ENCODE results near the gene PZP.

PZP gene

DNA sequence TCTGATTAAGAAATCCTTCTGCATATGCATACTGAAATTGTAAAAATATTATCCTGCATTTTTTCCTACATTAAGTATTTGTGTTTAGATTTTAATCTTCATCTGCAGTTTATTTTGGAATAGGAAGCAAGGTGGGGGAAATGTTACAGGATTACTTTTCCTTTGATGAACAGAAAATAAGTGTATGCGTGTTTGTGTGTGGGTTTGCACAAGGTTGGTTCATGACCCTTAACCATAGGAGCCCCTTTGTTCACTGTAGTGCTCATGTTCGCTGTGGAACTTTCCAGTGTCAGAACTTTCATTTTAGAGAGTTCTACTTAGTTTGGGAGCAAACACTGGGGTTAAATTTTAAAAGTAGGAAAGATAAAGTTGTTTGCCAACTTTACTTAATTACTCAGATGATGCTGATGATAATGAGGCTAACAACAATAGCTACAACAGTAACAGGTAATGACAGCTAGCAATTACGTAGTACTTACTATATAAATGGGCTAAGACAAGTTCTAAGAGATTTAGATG is 86.0 kb downstream of the PZP start:
- no peak for DNase-seq

DNA sequence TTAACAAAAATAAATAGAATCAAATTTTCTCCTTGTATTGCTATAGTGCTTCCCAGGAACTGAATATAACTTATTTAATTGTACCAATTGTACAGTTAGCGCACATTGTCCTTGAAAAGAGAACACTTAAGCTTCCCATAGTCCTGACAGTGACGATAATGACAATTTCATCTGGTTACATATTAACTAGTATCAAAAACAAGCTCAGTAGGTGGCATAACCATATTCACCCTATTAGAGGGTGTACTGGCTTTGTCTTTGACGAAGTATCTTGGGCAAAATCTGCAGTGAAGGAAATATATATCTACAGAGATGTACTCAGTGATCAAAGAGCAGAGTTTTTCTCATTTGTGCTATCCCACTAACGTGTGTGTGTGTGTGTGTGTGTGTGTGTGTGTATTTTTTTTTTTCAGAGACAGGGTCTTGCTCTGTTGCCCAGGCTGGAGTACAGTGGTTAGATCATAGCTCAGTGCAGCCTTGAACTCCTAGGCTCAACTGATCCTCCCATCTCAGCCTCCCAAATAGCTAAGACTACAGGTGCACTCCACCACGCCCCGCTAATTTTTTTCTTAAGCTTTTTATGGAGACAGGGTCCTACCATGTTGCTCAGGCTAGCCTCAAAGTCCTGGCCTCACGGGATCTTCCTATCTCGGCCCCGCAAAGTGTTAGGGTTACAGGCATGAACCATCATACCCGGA is 87.6 kb downstream of the PZP start:
- DNase-seq, result no peak

DNA sequence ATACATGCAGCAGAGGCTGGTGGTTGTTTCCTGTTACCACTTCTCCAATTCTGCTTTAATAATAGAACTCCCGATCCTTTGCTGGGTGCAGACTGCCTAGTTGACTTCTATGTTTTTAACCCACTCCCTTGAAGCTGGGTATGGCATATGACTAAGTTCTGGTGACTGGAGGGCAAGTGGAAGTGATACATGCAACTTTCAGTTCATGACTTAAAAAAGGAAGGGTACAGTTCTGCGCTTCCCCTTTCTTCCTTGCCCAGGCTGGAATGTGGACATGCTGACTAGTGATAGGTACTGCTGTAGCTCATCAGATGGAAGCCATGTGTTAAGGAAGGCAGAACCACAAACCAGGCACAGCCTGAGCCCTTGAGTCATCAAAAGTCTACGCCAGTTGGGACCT is 90.0 kb downstream of the PZP start:
- DNase-seq, result no peak

DNA sequence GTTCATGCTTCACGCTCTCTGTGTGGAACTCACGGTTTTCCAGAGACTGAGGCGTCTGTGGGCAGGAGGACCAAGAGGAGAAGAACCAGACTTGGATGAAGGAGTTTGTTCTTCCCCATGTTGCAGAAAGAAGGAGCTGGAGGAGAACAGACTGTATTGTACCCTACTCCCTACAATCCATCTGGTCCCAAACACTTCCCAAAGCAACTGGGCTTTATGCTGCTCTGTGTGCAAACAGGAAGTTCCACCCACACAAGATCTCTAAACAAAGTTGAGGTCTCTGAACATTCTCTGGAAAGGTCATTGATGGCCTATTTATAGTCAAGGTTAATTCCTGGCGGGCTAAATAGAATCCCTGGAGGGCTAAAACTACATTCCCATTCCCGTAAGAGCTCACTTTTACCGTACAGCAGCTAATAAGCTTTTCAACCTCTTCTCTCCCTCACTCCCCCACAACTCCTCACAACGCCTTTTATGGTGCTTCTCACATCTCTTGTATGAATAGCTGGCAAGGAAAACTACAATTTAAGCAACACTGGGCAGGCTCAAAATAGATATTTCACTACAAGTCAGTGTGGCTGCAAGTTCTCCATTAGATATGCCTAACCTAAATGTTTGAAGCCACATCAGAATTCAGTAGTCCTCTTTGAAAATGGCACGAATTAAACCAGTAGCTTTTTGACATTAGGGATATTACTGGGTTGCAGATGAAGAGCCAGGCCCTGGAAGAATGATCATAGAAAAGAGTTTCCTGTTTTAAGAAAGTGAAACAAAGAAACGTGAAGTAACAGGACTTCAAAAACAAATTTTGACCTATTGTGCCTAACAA is 92.2 kb downstream of the PZP start, which contains the start of gene A2M:
Gene A2M, minus strand, starts transcription at position 189 of the 829 bp plus-strand sequence. Its CDS starts 70 bp downstream, at position 119.
- DNase-seq, result no peak

DNA sequence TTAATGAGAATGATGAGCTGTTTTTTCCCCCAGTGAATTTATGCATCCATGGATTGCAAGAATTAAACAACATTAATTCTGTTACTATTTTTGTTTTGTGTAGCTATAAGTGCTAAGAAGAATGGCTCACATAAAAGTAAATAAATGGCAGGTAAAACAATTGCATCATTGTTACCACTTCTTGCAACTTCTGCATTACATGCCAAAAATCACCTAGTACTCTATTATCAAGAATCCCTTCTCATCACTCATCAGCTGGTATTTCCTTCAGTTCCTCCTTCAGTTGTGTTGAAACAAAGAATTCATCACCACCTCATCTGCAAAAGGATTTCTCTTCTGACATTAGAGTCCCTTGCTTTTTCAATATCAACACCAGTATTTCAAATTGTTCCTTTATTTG is 93.2 kb downstream of the PZP start:
- no peak for DNase-seq

DNA sequence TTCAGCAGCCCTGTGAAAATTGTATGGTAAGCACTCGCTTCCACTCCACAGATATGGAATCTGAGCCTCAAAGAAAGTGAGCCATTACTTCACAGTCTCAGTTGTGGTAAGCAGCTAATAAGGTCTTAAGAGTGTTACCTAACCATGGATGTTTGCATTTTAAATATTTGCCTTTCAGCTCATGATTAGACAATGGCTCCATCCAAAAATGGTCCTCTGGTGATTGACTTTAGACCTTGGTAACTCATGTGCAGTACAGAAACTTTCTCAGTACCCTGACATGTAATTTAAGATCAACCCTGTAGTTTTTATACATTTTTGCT is 94.2 kb downstream of the PZP start:
- no peak for DNase-seq

DNA sequence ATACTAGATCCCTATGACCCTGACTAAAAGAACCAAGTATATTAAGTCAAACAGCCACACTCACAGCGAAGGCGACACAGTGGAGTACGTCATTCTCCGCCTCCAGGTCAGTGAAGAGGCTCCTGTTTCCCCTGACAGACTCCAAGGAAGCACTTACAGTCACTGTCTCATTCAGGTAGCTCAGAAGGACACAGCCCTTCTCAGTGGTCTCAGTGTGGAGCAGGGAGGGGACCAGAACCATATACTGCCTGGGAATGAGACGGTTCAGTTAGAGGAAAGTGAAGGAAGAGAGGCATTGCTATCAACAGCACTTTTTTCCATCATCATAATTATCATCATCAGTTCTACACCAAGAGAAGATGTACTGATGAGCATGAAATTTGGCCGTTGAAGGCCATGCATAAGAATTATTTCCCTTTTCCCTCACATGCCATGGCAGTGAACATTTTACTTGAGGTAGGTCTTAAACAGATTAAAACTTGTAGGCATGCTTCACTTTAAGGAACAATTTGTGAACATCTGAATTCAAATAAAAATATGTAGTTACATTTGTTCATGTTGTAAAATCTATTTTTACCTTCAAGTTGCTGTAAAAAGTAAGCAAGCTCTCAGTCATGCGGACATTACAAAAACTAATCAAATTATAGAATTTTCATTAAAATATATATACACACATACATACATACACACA is 94.8 kb downstream of the PZP start:
- no peak for DNase-seq

DNA sequence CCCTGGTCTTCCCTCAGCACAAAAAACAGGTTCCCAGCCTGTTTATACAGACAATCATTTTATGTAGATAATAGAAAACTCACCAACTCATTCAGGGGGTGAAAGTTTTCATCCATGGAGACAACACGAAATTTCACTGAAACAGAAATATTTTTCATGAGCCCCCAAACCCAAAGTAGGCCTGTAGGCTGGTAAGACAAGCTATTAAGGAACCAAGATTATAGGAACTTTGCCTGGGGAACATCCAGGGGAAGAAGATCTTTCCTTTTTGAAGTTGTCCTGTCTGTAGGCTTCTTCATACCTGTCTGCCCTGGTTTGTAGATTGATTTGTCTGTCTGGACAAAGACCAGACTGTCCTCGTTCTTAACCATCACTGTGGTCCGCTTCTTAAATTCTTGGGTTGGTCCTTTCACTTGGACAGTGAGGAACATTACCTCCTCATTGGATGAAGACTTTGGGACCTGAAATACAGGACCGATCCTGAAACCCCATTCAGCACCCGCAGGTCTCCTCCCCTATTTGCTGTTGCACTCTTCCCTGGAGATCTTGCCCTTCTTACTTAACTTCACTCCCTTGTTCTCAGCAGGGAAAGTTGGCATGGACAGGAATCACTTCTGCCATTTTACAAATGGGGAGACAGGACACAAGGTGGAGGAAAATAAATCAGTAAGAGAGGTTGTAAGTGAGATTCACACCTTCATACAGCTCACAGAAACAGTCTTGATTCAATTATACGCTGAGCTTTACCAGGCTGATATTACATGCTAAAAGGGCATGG is 95.9 kb downstream of the PZP start:
- DNase-seq, result no peak

DNA sequence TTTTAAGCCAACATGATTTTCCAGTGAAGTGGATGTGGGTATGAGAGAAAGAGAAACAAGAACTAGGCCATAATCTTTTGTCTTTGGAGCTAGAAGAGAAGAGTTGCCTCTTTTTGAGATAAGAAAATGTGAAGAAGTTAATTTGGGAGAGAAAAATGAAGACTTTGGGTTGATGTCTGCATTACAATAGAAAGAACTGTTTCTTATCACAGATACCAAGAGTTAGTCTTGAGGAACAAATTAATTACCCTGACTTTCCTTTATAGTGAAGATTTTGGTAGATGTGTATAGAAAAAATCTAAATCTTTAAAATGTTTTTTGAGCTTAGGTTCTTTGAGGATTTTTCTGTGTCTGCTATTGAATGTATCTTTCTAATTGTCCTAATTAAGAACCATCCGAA is 96.7 kb downstream of the PZP start:
- DNase-seq, result no peak

DNA sequence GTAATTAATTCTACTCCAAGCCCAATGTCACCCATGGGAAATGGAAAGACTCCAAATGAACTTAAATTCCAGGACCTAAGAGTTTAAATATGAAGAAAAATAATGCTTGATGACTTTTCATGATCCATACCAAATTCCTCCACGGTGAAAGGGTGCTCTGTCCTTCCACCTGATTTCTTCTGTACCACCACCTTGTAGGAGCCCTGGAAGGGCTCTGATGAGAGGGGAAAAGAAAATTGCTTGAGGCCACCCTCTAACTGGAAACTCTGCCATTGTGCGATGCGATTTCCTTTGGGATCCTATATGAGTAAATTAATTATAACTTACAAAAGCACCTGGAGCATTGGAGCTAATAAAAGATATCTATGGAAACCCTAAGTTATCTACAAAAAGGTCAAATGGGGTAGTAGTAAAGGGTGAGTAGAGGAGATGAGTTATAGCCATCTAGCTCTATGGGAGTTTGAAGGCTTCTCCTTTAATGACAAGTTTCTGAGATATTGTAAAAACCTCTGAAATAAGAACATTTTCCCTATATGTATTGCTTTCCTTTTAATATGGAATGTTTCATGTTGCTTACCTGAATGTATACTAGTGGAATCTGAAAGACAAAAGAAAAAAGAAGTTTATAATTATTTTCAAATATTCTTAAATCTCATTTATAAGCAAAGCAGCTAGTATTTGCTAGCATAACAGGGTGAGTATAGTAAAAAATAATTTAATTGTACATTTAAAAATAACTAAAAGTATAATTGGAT is 98.3 kb downstream of the PZP start:
- no peak for DNase-seq

DNA sequence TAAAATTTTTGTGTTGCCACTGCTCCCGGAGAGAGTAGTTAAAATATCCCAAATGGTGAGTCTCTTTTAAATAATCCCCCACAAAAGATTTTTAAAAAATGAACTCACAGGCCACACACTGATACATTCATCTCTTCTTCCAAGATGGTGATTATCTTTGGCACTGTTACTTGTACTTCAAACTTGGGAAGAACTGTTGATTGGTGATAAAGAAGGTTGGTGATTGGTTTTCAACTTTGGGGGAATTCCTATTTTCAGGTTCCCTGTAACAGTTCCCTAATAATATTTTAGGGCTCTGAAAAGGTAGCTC is 99.0 kb downstream of the PZP start:
- no peak for DNase-seq

DNA sequence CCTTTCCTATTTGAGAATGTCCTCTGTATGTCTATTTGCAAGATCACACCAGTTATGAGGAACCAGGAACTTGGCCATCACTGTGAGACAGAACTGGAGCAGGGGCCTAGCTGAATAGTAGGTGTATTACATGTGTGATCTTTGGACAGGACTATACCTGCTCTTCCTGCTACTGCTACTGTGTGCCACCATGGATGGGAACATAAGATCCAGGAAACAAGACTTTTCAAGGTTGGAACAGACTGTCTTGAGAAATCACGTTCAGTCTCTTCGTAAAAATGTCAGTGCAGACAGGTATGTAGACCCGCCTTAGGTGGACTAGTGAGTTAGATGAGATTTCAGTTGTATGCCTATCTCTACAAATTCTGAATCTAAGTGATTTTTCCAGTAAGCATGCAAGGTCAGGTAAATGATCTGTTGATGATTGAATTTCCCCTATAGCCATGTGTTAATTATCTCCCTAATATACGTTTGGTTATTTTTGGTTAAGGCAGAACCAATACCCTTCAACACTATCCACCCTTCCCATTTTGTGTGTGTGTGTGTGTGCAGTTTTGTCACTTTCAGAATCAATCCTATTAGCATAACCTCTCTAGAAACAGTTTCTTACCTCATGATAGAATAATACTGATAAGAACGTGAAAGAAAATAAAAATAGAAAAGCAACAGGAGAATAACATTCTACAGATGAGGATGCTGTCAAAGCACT is 99.5 kb downstream of the PZP start:
- no peak for DNase-seq

DNA sequence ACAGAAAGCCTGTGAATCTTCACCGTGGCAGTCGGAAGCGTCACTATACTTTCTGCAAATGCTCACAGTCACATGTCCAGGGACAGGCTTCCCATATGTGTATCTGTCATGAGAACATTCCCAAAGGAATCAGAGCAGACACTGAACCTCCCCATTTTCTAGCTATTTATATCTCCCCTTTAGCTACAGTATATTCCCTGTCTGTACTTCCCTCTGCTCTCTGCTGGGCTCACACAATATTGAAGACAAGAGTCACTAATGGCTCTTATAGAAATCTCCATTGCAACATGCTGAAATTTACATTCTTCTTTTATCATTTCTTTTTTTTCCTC is 100.7 kb downstream of the PZP start:
- DNase-seq, result no peak

DNA sequence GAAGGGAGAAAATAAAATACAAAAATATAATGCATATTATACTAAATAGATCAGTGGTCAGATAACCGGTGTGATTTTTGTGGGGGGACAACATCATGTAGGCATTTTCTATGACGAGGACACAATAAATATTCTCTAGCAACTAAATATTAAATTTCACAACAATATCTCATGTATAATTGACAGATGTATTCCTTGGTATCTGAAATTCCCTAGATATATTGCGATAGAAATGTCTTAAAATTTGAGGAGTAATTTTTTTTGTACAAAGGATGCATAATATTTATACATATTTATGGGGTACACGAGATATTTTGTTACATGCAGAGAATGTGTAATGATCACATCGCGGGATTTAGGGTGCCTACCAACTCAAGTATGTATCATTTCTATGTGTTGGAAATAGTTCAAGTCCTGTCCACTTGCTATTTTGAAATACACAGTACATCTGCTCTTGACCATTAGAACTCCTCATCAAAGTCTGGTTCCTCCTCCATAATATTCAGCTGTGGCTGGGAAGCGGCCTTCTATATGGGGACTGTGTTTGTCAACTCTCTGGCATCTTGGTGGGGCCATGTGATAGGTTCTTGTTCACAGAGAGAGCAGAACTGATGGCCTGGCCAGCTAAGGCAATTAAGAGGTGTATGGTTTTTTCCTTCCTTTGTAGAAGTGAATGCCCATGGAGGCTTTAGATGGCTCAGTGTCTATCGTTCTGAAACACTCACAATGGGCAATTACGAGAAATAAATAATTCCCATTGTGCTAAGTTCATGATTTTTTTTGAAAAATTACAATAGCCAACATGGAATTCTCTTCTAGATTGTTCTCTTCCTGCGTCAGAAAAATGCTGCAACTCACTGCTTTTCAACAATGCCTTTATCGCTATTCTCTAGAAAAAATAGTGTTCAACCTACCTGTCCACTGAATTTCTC is 101.3 kb downstream of the PZP start:
- no peak for DNase-seq

DNA sequence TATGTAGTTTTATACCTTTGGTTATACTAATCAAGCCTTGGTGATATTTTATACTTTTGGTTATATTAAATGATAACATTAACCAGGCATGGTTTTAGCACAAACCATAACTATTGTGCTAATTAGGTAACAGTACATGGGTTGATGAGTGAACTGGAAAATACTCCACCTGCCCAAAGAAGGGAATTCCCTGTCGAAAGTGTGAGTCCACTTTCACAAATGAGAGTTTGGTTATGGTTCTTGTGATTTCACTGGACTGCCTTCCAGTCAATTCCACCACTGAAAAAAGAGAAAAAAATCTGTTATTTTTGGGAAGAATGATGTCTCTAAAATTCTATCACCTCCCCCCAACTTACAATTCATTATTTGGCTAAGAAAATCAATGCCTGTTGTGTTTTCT is 102.1 kb downstream of the PZP start:
- DNase-seq, result no peak

DNA sequence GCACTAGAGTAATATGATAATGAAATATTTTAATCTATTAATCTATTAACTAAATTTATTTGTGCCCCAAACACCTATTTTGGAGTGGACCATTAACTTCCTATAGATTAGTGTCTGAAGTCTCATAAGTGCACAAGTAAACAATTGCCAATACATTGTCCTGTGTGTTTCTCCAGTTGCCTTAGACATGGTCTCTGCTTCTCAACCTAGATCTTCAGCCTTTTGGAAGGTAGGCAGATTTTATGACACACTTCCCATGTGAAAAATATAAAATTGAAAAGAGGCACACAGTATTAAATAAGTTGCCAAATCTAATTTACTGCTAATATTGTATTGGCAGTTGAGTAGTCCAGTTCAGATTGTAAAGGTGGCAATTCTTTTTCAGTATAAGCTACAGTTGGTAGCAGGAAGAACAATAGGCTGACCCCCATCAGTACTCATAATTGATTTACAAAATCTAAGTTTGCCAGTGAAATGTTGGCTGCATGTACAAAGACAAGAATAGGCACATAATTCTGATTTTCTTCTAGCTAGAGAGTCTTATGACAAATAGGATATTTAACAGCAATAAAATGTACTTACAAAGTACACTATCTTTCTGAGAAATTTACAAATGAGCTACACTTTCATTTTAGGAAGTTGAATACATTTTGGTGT is 103.3 kb downstream of the PZP start:
- DNase-seq, result no peak

DNA sequence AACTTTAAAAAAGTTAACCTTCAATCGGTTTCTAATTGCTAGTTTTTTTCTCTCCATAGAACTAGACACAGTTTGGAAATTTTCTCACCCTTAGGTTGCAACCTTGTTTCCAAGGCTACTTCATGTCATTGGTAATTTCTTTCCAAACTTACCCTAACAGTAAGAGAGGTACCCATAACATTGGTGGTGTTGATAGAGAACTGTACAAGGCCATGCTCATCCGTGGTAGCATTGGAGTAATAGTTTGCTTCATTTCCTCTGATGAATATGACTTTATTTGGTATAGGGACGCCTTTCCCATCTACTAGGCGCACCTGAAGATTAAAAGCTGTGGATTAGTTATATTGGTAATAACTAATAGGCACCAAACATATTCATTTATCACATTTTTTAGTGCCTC is 104.1 kb downstream of the PZP start:
- DNase-seq, result no peak

DNA sequence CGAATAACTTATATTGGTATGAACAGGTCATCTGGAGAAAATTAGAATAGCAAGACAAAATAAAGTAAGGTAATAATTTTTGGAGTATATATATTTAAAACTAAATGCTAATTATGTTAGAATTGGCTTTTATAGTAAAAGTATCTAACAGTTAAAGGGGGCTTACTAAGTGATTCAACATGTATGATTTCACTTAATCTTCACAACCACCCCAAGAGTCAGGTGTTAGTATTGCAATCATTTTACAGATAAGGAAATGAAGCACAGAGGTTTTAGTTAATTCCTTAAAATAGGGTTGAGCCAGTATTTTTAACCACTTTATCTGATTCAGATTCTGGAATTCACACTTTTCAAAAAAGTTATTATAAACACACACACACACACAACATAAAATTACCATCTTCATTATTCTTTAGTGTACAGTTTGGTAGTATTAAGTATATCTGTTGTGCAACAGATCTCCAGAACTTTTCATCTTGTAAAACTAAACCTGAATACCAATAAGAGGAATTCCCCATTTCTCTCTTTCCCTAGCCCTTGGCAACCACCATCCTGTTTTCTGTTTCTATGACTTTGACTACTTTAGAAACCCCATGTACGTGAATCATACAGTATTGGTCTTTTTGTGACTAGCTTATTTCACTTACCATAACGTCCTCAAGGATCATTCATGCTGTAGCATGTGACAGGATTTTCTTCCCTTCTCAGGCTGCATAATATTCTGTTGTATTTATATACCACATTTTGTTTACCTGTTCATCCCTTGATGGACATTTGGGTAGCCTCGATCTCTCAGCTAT is 104.9 kb downstream of the PZP start:
- DNase-seq, result no peak

DNA sequence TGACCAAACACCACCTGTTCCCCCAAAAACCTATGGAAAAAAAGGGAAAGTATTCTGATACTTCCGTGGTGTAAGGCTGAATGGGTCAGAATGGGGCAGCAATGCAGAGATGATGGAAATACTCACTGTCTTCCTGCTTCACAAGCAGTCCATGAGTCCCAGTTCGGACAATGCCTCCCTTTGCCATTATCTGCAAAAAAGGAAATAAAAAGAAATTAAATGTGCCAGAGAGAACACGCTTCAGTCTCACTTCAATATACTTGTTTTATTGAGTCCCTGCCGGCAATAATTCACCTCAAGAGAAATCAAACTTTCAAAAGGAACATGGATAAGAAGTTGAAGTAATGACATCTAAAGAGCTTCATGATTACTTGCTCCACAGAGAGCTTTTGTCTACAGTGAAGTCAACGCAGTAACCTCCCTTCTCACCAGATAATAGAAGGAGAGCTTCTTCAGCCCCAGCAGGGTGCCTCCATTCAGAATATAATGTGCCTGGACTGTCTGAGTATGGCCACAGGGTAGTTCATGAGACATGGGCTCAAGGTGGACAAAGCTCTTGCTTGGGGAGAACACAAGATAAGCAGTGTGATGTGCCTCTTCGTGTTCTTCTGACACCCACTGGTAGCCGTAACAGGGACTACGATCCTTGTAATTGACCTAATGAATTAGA is 107.0 kb downstream of the PZP start:
- DNase-seq, result no peak

All from activated CD4-positive, CD25-positive, alpha-beta regulatory T cell (primary cell).